Measurements from ENCODE around the gene PPP2R2B.

DNA sequence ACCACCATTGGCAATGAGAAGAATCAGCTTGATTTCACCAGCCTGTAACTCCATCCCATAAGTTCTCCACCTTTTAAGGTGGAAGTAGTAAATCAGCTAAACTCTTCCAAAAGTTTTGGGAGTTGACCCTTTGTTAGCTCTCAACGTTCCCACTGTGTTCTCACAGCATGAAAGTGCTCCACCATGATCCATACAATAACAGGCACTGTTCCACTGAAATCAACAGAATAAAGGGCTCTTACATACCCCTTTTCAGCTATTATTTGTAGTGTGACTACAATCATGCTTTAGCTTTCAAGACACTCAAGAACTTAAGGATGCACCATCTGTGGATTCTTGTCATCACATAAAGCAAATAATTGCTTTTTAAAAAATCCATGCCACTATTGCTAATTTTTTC, 81.6 kb downstream of the PPP2R2B start:
- TF ChIP-seq, protein P1, sequence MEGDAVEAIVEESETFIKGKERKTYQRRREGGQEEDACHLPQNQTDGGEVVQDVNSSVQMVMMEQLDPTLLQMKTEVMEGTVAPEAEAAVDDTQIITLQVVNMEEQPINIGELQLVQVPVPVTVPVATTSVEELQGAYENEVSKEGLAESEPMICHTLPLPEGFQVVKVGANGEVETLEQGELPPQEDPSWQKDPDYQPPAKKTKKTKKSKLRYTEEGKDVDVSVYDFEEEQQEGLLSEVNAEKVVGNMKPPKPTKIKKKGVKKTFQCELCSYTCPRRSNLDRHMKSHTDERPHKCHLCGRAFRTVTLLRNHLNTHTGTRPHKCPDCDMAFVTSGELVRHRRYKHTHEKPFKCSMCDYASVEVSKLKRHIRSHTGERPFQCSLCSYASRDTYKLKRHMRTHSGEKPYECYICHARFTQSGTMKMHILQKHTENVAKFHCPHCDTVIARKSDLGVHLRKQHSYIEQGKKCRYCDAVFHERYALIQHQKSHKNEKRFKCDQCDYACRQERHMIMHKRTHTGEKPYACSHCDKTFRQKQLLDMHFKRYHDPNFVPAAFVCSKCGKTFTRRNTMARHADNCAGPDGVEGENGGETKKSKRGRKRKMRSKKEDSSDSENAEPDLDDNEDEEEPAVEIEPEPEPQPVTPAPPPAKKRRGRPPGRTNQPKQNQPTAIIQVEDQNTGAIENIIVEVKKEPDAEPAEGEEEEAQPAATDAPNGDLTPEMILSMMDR (IDR thresholded peaks at IDR 0.05; ENCODE audit: low read length): no peak
- TF ChIP-seq EZH2phosphoT487 (IDR thresholded peaks at IDR 0.05; ENCODE audit: low read length): no peak
